ENCODE data around the gene FAM135A.
"Not testable (repeated sequence)": the region's sequence is repeated elsewhere in the genome, so short reads cannot be mapped to it uniquely, and the experiment has no call there.

Gene FAM135A

GRCh38 chr6:70590400-70590799 lies 177.1 kb downstream of the FAM135A start:
- peaks cover 0 to 13% (median 8%) of the 10 kb centered on the region in 5 donors for H3K4me1 ChIP-seq (ENCODE audit: control insufficient read depth in 5 of 5, insufficient read depth in 5 of 5, low read length in 5 of 5)
- H3K27me3 ChIP-seq (ENCODE audit: control insufficient read depth in 5 of 5, insufficient read depth in 4 of 5, low read length in 5 of 5): no peaks in the 10 kb centered on the region
- H3K9ac ChIP-seq (ENCODE audit: low read length in 5 of 5): no peak overlapping the region
- H3K27ac ChIP-seq (ENCODE audit: low read depth, low read length): no peak overlapping the region
- no peaks in the 10 kb centered on the region for H3K9me3 ChIP-seq (ENCODE audit: control insufficient read depth in 5 of 5, low read length in 5 of 5)
- H3K36me3 ChIP-seq (ENCODE audit: control insufficient read depth in 5 of 5, insufficient read depth in 5 of 5, low read length in 5 of 5): peaks cover 8 to 29% (median 22%) of the 10 kb centered on the region in 5 donors
- no peak overlapping the region for H3K4me3 ChIP-seq (ENCODE audit: low read depth in 1 of 5, low read length in 5 of 5)

- no peak overlapping the region for H3K4me3 ChIP-seq (ENCODE audit: low read depth in 1 of 5, low read length in 5 of 5)
- H3K9me3 ChIP-seq (ENCODE audit: control insufficient read depth in 5 of 5, low read length in 5 of 5): no peaks in the 10 kb centered on the region
- H3K36me3 ChIP-seq (ENCODE audit: control insufficient read depth in 5 of 5, insufficient read depth in 5 of 5, low read length in 5 of 5): peaks cover 4 to 19% (median 10%) of the 10 kb centered on the region in 5 donors
- no peaks in the 10 kb centered on the region for H3K27me3 ChIP-seq (ENCODE audit: control insufficient read depth in 5 of 5, insufficient read depth in 4 of 5, low read length in 5 of 5)
- no peak overlapping the region for H3K9ac ChIP-seq (ENCODE audit: low read length in 5 of 5)
- peaks cover 0 to 13% (median 8%) of the 10 kb centered on the region in 5 donors for H3K4me1 ChIP-seq (ENCODE audit: control insufficient read depth in 5 of 5, insufficient read depth in 5 of 5, low read length in 5 of 5)
- peak overlapping the region; percentile 17 for H3K27ac ChIP-seq (ENCODE audit: low read depth, low read length)
Measured at GRCh38 chr6:70592391-70593117, 179.2 kb downstream of the FAM135A start.

GRCh38 chr6:70593118-70593486 lies 179.8 kb downstream of the FAM135A start:
- H3K36me3 ChIP-seq (ENCODE audit: control insufficient read depth in 5 of 5, insufficient read depth in 5 of 5, low read length in 5 of 5): peaks cover 0 to 14% (median 10%) of the 10 kb centered on the region in 5 donors

GRCh38 chr6:70599187-70599586 lies 185.9 kb downstream of the FAM135A start:
- no peak overlapping the region for H3K4me3 ChIP-seq (ENCODE audit: low read depth in 1 of 5, low read length in 5 of 5)
- H3K36me3 ChIP-seq (ENCODE audit: control insufficient read depth in 5 of 5, insufficient read depth in 5 of 5, low read length in 5 of 5): no peaks in the 10 kb centered on the region
- H3K27ac ChIP-seq (ENCODE audit: low read depth, low read length): no peak overlapping the region
- H3K9ac ChIP-seq (ENCODE audit: low read length in 5 of 5): no peak overlapping the region
- H3K9me3 ChIP-seq (ENCODE audit: control insufficient read depth in 5 of 5, low read length in 5 of 5): no peaks in the 10 kb centered on the region
- H3K27me3 ChIP-seq (ENCODE audit: control insufficient read depth in 5 of 5, insufficient read depth in 4 of 5, low read length in 5 of 5): no peaks in the 10 kb centered on the region
- no peaks in the 10 kb centered on the region for H3K4me1 ChIP-seq (ENCODE audit: control insufficient read depth in 5 of 5, insufficient read depth in 5 of 5, low read length in 5 of 5)

More at GRCh38 chr6:70593118-70593486, 179.8 kb downstream of the FAM135A start:
- H3K4me1 ChIP-seq (ENCODE audit: control insufficient read depth in 5 of 5, insufficient read depth in 5 of 5, low read length in 5 of 5): peaks cover 0 to 13% (median 8%) of the 10 kb centered on the region in 5 donors
- H3K27ac ChIP-seq (ENCODE audit: low read depth, low read length): no peak overlapping the region
- no peaks in the 10 kb centered on the region for H3K9me3 ChIP-seq (ENCODE audit: control insufficient read depth in 5 of 5, low read length in 5 of 5)
- H3K4me3 ChIP-seq (ENCODE audit: low read depth in 1 of 5, low read length in 5 of 5): no peak overlapping the region
- no peaks in the 10 kb centered on the region for H3K27me3 ChIP-seq (ENCODE audit: control insufficient read depth in 5 of 5, insufficient read depth in 4 of 5, low read length in 5 of 5)
- no peak overlapping the region for H3K9ac ChIP-seq (ENCODE audit: low read length in 5 of 5)

GRCh38 chr6:70601014-70601413 lies 187.7 kb downstream of the FAM135A start:
- H3K36me3 ChIP-seq (ENCODE audit: control insufficient read depth in 5 of 5, insufficient read depth in 5 of 5, low read length in 5 of 5): no peaks in the 10 kb centered on the region
- no peaks in the 10 kb centered on the region for H3K4me1 ChIP-seq (ENCODE audit: control insufficient read depth in 5 of 5, insufficient read depth in 5 of 5, low read length in 5 of 5)
- H3K27ac ChIP-seq (ENCODE audit: low read depth, low read length): no peak overlapping the region
- H3K4me3 ChIP-seq (ENCODE audit: low read depth in 1 of 5, low read length in 5 of 5): no peak overlapping the region
- no peak overlapping the region for H3K9ac ChIP-seq (ENCODE audit: low read length in 5 of 5)
- H3K9me3 ChIP-seq (ENCODE audit: control insufficient read depth in 5 of 5, low read length in 5 of 5): no peaks in the 10 kb centered on the region
- H3K27me3 ChIP-seq (ENCODE audit: control insufficient read depth in 5 of 5, insufficient read depth in 4 of 5, low read length in 5 of 5): no peaks in the 10 kb centered on the region

- no peak overlapping the region for H3K4me3 ChIP-seq (ENCODE audit: low read depth in 1 of 5, low read length in 5 of 5)
- no peak overlapping the region for H3K27ac ChIP-seq (ENCODE audit: low read depth, low read length)
- H3K4me1 ChIP-seq (ENCODE audit: control insufficient read depth in 5 of 5, insufficient read depth in 5 of 5, low read length in 5 of 5): no peaks in the 10 kb centered on the region
- no peaks in the 10 kb centered on the region for H3K9me3 ChIP-seq (ENCODE audit: control insufficient read depth in 5 of 5, low read length in 5 of 5)
- no peak overlapping the region for H3K9ac ChIP-seq (ENCODE audit: low read length in 5 of 5)
- no peaks in the 10 kb centered on the region for H3K27me3 ChIP-seq (ENCODE audit: control insufficient read depth in 5 of 5, insufficient read depth in 4 of 5, low read length in 5 of 5)
- H3K36me3 ChIP-seq (ENCODE audit: control insufficient read depth in 5 of 5, insufficient read depth in 5 of 5, low read length in 5 of 5): no peaks in the 10 kb centered on the region
Measured at GRCh38 chr6:70604254-70604653, 190.9 kb downstream of the FAM135A start.

- not testable (repeated sequence) for H3K4me1 ChIP-seq (ENCODE audit: control insufficient read depth in 5 of 5, insufficient read depth in 5 of 5, low read length in 5 of 5); H3K9ac ChIP-seq (ENCODE audit: low read length in 5 of 5); H3K9me3 ChIP-seq (ENCODE audit: control insufficient read depth in 5 of 5, low read length in 5 of 5); H3K27me3 ChIP-seq (ENCODE audit: control insufficient read depth in 5 of 5, insufficient read depth in 4 of 5, low read length in 5 of 5); H3K27ac ChIP-seq (ENCODE audit: low read depth, low read length); H3K36me3 ChIP-seq (ENCODE audit: control insufficient read depth in 5 of 5, insufficient read depth in 5 of 5, low read length in 5 of 5); H3K4me3 ChIP-seq (ENCODE audit: low read depth in 1 of 5, low read length in 5 of 5)
Measured at GRCh38 chr6:70607371-70607770, 194.1 kb downstream of the FAM135A start.

- not testable (repeated sequence) for H3K4me1 ChIP-seq (ENCODE audit: control insufficient read depth in 5 of 5, insufficient read depth in 5 of 5, low read length in 5 of 5); H3K9ac ChIP-seq (ENCODE audit: low read length in 5 of 5); H3K4me3 ChIP-seq (ENCODE audit: low read depth in 1 of 5, low read length in 5 of 5); H3K36me3 ChIP-seq (ENCODE audit: control insufficient read depth in 5 of 5, insufficient read depth in 5 of 5, low read length in 5 of 5); H3K27me3 ChIP-seq (ENCODE audit: control insufficient read depth in 5 of 5, insufficient read depth in 4 of 5, low read length in 5 of 5); H3K9me3 ChIP-seq (ENCODE audit: control insufficient read depth in 5 of 5, low read length in 5 of 5); H3K27ac ChIP-seq (ENCODE audit: low read depth, low read length)
Measured at GRCh38 chr6:70609181-70609580, 195.9 kb downstream of the FAM135A start.
